ENCODE measurements around the gene BMP10.

BMP10 gene

DNA sequence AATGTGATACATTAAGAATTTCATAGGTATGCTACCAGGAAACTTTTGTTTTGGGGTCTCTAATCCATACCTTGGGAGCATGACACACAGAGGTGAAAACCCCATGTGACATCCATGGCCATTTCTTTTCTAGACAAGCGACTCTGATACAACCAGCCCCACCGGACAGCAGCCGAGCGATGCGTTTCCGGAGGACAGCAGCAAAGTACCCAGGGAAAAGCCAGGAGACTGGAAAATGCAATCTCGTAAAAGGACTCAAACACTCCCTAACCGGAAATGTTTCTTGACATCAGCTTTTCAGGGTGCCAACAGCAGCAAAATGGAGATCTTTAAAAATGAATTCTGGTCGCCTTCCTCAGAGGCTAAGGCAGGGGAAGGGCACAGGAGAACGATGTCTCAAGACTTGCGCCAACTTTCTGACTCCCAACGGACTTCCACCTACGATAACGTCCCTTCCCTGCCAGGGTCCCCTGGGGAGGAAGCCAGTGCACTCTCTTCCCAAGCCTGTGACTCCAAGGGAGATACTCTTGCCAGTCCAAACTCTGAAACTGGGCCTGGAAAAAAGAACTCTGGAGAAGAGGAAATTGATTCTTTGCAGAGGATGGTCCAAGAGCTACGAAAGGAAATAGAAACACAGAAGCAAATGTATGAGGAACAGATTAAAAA is 48.9 kb downstream of the BMP10 start:
- no peak for DNase-seq

DNA sequence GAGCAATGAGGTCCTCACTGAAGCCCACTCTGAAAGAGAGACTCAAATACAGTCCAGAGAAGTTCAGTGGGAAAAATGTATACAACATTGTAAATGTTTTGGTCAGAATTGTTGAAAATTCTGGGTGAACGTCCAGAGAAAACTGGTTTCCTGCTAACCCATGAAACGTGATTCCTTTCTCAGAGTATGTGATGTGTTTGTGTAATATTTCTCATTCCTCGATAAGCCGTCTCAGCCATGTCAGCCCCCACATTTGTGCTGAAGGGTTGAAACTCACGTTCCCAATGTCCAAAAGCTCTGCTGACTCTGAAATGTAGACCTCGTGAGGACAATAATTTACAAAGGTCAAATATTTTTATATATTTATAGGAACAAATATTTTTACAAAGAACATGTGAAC is 51.6 kb downstream of the BMP10 start:
- DNase-seq = no peak

DNA sequence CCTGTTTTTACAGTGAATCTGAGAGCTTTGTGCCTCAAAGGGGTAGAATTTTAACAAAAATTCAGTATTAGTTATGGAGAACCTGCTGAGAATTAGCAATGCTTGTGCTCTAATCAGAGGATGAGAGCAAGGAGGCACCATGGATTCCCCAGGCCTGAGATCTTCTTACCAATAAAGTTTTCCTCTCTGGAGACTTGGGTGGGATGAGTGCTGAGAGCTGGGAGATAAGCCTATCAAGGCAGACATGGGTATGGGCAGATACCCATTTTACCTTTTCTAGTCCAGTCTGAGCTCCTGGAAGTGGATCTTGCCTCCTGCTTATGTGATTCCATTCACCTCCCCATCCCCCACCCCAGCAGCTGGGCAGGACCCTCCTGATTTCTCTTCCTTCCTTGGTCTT is 53.9 kb downstream of the BMP10 start:
- DNase-seq = no peak

Data from anterior cingulate cortex (tissue), 58 donors.